Peyer's patch (tissue), 4 donors: ENCODE data around the gene REST.

Experiments
- POLR2A ChIP-seq, 2 donors: fragments of 450-650 bp; IDR thresholded peaks; one replicate each; pipeline ENCODE4 v1.5.1; 2017; ENCODE audit warnings: antibody characterized with exemption in 2 of 2, mild to moderate bottlenecking in 2 of 2, moderate library complexity in 2 of 2
- TF ChIP-seq, protein P1 (sequence below), 6 experiments: fragments of 450-650 bp in 4 of 6; fragments of 200-600 bp in 2 of 6; sonication (generic) in 1 of 6; IDR thresholded peaks; one replicate each; pipeline ENCODE4 v1.5.1; 2017 to 2019; ENCODE audit warnings: antibody characterized with exemption in 6 of 6, mild to moderate bottlenecking in 3 of 6, moderate library complexity in 1 of 6

DNA sequence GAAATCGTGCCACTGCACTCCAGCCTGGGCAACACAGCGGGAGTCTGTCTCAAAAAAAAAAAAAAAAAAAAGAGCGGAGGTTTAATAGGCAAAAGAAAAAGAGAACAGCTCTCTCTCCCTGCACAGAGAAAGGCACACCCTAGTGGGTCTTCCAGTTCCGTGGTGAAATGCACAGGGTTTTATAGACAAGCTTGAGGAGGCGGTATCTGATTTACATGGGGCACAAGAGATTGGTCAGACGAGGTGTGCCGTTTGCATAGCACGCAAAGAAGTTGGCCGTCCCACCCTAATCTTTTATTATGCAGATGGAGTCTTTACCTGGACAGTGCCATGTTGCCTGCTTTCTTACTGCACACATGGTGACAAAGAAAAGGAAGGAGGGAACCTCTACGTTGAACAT, 33.5 kb upstream of the REST start:
- TF ChIP-seq, protein P1, sequence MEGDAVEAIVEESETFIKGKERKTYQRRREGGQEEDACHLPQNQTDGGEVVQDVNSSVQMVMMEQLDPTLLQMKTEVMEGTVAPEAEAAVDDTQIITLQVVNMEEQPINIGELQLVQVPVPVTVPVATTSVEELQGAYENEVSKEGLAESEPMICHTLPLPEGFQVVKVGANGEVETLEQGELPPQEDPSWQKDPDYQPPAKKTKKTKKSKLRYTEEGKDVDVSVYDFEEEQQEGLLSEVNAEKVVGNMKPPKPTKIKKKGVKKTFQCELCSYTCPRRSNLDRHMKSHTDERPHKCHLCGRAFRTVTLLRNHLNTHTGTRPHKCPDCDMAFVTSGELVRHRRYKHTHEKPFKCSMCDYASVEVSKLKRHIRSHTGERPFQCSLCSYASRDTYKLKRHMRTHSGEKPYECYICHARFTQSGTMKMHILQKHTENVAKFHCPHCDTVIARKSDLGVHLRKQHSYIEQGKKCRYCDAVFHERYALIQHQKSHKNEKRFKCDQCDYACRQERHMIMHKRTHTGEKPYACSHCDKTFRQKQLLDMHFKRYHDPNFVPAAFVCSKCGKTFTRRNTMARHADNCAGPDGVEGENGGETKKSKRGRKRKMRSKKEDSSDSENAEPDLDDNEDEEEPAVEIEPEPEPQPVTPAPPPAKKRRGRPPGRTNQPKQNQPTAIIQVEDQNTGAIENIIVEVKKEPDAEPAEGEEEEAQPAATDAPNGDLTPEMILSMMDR (IDR thresholded peaks at IDR 0.05) = no peak
- TF ChIP-seq POLR2A (IDR thresholded peaks at IDR 0.05) = no peak
